SIG-M5 treated with dmso at 0.1 percent for 504 hours (cell line): ENCODE results near the gene HOXB7.

Experiments used
- DNase-seq: peaks from one replicate; lab custom pipeline; 2025; ENCODE audit not compliant: unreplicated experiment; lab: John Stamatoyannopoulos, UW

The HOXB7 gene

GRCh38 chr17:48636177-48637018 lies 25.6 kb upstream of the HOXB7 start:
- peak; percentile 72 for DNase-seq

- no peak for DNase-seq
Observed at GRCh38 chr17:48634493-48635208, 23.8 kb upstream of the HOXB7 start.

- no peak for DNase-seq
Observed at GRCh38 chr17:48633266-48633677, 22.5 kb upstream of the HOXB7 start.

- DNase-seq, result no peak
Observed at GRCh38 chr17:48632579-48633265, 21.9 kb upstream of the HOXB7 start.

- DNase-seq, result no peak
Observed at GRCh38 chr17:48631693-48632578, 21.1 kb upstream of the HOXB7 start.

GRCh38 chr17:48630925-48631692 lies 20.3 kb upstream of the HOXB7 start:
- no peak for DNase-seq

GRCh38 chr17:48630009-48630924 lies 19.4 kb upstream of the HOXB7 start:
- DNase-seq, result no peak

GRCh38 chr17:48629411-48629759 lies 18.6 kb upstream of the HOXB7 start:
- DNase-seq, result no peak

- peak; percentile 65 for DNase-seq
Observed at GRCh38 chr17:48628649-48629410, 18.0 kb upstream of the HOXB7 start.

- no peak for DNase-seq
Observed at GRCh38 chr17:48627623-48628521, 17.1 kb upstream of the HOXB7 start.

GRCh38 chr17:48627118-48627597 lies 16.3 kb upstream of the HOXB7 start:
- no peak for DNase-seq

GRCh38 chr17:48626245-48627117 lies 15.7 kb upstream of the HOXB7 start, which contains the start of gene HOXB9:
Gene HOXB9 (minus strand): TSS chr17:48626358. CDS start chr17:48626269, 89 bp downstream.
- DNase-seq, result no peak

- no peak for DNase-seq
Observed at GRCh38 chr17:48625495-48626244, 14.9 kb upstream of the HOXB7 start.

GRCh38 chr17:48624544-48625494 lies 14.0 kb upstream of the HOXB7 start:
- DNase-seq, result no peak
